CD4-positive, alpha-beta T cell treated with Interleukin-12 subunit alpha and Interleukin-12 subunit beta, for 1 hour (primary cell): Measurements from ENCODE around the gene ULBP3.
"Not testable (repeated sequence)": the region's sequence is repeated elsewhere in the genome, so short reads cannot be mapped to it uniquely, and the experiment has no call there.

Experiments used
- DNase-seq: peaks from one replicate; pipeline ENCODE4 v3.0.0-alpha.2; 2020

ULBP3 gene

DNA sequence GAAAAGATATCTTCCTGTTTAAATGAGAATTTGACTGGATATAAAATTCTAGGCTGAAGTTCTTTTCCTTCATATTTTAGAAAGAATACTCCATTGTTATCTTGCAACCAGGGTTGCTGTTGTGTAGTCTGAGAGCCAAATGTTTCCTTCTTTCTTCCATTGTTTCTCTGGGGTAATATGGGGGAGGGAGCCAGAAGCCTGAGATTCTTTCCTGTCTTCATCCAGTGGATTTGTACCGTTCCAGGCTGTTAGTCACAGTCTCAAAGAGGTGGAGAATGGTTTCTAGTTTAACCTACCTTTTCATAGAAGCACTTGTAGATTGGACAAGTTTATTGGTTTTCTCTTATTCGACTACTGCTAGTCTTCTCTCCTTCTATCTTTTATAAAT lies 6.1 kb upstream of the ULBP3 start:
- no peak for DNase-seq

DNA sequence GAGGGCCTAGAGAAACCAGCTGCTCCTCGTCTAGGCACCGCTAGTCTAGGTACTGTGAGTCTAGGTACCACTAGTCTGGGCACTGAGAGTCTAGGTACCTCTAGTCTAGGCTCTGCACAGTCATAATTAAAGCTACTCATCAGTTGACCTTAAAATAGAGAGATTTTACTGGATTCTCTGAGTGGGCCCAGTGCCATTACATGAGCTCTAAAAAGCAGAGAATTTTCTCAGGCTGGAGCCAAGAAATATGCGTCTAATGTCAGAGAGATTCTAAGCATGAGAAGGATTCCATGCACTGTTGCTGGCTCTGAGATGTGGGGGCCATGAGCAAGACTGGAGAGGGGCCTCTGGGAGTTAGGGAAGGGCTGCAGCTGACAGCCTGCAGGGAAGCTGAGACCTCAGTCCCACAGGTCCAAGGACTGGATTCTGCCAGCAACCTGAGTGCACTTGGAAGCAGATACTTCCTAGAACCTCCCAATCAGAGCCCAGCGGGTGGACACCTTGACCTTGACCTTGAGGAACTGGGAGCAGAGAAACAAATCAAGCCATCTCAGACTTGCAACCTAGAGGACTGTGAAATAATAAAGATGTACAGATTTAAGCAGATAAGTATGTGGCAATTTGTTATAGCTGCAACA lies 5.6 kb upstream of the ULBP3 start:
- not testable (repeated sequence) for DNase-seq

DNA sequence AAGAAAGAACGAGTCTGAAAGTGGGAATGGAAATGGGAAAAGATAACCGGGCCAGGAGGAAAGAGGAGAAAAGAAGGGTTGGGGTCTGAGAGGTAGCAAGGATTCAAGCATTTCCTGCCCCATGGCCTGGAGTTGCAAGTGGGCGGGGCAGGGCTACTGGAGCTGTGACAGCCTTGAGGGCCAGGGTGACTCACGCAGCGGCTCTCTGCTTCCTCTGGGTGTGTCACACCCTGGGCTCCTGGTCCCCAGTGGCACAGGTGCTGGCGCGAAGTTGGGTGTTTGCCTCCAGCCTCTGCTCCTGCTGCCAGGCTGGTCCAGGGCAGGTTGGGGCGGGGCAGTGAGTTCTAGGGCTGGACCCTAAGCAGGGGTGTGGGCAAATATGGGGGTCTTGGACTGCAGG lies 3.3 kb upstream of the ULBP3 start:
- peak; percentile 35 for DNase-seq

DNA sequence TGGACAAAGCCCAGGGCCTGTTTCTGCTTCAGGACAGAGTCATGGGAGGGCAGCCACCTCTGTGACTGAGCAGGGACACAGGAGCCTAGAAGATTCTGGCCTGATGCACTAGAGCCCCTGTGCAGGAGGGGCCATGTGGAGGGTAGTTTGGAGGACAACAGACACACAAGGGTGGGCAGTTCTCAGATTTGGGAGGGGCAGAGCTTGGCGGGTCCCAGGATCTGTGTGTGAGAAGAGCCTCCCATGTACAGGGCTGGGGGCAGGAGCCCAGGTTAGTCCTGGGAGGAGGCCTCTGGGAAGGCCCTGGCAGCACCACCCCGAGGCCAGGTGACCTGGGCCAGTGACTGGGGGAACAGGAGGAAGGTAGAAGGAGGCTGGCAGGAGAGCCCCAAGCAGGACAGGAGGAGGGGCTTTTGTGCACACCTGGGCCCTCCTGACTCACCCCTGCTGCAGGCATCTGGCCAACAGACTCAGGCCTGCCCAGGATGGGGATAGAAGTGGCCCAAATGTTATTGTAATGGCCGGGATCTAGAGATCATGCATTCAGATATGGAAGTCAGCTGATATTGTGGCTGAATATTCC lies 1.4 kb upstream of the ULBP3 start:
- DNase-seq = no peak

DNA sequence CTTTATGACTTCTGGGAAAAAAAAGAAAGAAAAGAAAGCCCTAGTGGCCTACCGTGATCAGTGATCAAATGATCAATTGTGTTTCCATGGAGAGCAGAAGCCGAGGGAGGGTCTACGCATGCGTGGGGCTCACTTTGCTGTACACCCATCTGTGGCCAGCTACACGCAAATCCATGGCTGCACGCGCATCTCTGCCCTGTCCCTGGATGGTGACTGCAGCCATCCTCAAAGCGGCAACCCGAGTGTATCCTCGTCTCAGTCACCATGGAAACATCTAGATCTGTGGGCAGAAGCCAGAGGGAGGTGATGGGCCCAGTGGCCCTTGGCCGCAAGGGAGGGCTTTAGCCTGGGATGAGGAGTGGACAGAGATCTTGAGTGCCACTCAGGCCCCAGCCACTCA lies 785 bp upstream of the ULBP3 start:
- DNase-seq = no peak

DNA sequence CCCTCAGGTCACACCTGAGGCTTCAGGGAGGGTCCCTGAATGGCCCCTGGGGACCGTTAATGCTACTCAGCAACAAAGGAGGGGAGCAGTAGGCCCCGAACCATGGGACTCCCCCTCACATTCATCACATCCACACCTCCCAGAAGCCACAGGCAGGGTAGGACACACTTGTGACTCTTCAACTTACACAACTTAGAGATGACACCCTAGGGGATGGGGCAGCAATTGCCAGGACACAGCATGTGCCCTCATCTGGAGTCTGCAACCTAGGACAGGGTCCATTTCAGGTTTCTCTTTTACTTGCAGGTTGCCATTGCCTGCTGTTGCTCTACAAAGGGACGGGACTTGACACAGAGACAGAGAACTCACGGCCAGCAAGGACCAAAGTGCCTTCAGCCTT lies 770 bp downstream of the ULBP3 start:
- DNase-seq = no peak

DNA sequence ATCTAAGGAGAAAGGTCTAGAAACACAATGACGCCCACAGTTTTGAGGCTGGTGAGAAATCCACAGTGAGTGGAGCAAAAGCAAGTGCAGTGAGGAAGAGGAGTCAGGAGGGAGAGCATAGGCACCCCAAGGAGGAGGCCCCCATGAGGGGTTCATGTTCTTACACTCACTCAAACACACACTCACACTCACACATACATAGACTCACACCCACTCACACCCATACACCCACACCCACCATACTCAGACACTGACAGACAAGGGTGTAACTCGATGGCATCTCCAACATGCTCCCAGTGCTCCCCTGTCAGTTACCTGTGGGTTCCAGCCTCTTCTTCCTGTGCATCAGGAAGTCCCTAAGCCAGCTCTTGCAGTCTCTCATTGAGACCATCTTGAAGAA lies 3.8 kb downstream of the ULBP3 start:
- DNase-seq = no peak

DNA sequence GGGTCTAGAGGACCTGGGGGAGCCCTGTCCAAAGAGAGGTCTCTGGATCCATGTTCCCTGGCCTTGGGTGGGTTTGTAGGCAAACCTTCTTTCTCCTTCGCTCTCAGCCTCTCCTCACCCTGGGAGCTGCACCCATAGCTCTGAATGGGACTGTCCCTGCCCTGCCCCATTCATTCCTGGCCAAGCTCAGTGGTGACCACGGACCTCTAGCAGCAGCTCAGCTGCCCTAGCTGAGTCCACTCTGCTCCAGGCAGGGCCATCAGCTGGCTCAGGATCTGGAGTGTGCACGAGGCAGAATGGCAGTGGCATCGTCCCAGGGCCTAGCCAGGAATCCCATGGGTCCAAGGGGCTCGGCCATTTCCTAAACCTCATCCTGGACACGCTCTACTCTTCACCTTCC lies 5.3 kb downstream of the ULBP3 start:
- DNase-seq = no peak

DNA sequence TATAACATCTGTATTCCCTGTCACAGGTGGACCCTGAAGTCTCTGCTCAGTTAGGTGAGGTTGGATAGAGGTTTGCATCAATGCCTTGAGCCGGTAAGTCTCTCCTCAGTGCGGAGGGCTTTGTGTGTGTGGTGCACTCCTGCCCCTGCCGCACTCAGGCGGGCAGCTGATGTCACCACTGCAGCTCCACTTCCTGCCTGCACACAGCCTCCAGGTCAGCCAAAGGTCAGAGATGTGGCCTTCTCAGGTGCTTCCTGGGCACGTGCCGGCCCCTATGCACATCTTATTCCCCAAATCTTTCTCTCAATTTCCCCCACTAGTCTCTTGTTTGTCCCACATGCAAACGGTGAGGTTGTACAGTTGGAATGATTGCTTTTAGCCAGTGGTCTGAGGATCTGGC lies 8.9 kb downstream of the ULBP3 start:
- DNase-seq = not testable (repeated sequence)

DNA sequence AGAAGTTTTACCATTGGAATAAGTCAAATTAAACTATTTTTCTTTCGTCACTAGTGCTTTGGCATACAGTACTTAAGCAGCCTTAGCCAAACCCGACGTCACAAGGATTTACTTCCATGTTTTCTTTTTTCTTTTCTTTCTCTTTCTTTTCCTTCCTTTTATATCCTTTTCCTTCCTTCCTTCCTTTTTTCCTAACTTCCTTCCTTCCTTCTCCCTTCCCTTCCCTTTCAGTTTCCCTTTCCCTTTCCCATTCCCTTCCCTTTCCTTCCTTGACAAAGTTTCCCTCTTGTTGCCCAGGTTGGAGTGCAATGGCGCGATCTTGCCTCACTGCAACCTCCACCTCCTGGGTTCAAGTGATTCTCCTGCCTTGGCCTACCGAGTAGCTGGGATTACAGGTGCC lies 9.9 kb downstream of the ULBP3 start:
- DNase-seq = no peak

DNA sequence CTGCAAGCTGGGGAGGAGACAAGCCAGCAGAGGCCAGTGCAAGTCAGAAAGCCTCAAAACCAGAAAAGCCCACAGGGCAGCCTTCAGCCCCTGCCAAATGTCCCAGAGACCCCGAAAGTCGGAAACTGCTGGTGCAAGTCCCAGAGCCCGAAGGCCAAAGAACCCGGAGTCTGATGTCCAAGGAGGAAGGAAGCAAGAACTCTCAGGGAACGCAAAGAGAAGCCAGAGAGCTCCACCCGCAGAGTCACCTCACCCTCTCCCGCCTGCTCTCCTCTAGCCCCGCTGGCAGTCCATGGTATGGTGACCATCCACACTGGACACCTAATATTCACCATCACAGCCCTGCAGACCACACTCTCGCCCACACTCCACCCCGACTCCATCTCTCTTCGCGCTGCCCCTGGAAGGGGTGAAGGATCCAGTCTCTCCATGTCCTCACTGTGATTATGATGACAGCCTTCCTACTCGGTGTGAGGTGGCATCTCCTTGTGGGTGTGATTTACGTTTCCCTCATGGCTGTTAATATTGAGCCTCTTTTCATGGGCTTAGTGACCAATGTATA lies 10.6 kb downstream of the ULBP3 start:
- DNase-seq = no peak

DNA sequence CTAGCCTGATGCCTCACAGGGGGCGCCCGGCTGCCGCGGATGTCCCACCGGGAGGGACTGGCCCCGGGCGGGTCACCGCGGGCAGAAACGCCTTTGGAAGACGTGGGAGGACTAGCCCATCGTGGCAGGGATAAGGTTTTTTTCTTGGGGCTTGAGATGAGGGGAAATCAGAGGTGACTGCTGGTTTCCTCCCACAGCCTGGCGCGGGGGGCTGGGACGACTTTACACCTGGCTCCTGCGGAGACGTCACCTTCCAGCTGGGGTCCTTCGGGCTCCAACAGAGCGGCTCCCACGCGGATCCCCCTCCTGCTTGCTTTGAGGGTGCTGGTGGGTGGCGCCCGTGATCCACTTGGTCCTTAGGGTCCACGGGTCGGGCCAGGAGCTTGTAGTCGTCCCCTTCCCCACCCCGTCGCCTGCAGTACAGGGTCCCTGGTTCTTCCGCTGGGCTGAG lies 11.4 kb downstream of the ULBP3 start:
- no peak for DNase-seq

DNA sequence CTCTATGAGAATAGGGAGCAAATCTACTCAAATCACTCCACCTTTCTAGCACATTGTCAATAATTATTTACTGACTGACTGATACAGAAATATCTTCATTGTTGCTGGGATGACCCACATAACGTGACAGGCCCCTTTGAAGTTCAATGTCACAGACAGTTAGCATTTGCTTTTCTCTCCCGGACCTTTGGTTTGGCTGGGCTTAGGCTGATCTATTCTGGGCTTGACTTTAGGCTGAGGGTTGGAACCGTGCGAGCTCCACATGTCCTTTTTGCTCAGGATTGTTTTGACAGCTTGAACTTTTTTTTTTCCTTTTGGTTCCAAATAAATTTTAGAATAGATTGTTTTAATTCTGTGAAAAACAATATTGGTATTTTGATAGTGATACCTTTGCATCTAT lies 12.0 kb downstream of the ULBP3 start:
- no peak for DNase-seq

DNA sequence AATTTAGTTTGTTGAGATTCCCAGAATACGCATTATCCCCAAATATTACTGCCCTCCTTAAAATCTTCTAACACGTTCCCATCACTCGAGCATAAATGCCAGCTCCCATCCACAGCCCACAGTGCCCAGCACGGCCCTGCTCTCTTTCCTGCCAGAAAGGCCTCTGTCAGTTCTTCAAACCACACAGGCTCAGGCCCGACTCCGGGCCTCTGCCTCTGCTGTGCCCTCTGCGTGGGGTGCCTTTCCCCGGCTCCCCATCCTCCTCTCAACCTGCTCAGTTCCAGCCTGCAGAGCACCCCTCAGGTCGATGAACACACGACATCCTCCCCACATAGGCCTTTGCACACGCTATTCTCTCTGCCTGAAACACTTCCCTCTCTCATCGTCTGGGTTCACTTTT lies 12.8 kb downstream of the ULBP3 start:
- no peak for DNase-seq

DNA sequence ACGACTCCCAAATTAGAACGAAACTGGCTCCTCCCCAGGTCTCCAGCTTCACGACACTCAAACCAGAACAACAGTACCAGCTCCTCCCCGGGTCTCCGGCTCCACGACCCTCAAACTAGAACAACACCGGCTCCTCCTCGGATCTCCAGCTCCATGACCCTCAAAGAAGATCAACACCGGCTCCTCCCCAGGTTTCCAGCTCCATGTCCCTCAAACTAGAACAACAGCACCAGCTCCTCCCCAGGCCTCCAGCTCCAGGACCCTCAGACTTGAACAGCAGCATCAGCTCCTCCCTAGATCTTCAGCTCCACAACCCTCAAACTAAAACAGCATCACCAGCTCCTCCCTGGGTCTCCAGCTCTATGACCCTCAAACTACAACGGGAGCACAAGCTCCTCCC lies 13.8 kb downstream of the ULBP3 start:
- DNase-seq = no peak

DNA sequence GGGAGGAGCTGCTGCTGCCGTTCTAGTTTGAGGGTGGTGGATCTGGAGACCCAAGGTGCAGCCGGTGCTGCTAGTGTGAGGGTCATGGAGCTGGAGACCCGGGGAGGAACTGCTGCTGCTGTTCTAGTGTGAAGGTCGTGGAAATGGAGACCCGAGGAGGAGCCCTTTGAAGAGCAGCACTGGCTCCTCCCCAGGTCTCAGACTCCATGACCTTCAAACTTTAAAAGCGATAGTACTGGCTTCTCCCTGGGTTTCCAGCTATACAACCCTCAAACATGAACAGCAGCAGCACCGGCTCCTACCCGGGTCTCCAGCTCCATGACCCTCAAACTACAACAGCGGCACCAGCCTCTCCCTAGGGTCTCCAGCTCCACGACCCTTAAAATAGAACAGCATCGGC lies 15.5 kb downstream of the ULBP3 start:
- DNase-seq = no peak

DNA sequence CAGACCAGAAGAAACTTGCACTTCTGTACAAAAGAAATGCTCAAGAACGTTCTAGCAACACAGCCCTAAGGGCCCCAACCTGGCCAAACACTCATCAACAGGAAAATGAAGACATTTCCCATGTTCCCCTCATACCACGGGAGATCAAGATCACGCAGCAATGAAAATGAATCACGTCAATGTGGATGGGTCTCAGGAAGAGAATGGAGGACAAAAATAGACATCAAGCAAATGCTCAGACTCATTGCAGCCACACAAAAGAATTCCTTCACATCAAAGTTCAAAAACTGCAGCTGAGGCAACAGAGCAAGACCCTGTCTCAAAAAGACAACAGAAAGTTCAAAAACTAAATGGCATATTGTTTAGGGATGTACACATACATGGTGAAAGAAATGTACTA lies 18.1 kb downstream of the ULBP3 start:
- no peak for DNase-seq

DNA sequence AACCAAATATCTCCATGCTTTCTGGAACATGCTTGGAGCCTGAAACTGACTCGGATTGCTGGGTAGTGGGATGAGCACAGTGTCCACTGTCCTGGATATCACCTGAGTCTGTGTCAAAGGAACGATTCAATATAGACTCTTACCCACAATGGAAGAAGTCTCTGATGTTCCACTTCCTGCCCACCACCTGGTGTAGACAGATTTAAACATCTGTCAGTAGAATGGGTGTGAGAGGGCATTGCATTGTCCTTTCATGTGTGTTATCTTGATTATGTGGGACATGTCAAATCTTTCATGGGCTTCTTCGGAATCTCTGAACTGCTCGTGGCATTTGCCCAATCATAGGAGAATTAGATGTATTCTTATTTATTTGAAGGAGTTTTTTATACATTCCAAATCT lies 20.8 kb downstream of the ULBP3 start:
- no peak for DNase-seq

DNA sequence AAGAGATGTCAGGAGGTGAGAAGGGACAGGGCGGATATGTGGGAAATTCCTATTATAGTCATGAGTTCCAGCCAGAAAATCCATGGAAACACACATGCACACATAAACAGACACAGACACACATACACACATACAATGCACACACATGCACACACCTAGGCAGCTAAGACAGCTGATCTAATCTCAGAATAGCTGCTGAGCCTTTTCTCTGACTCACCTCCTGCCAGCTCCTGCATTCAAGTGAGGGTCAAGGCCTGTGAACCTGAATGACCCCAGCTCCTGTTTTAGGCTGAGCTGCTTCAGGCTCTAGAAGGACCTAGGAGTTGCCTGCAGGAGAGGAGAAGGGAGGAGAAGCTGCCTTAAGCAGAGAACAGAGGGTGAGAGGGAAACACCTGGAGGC lies 22.0 kb downstream of the ULBP3 start:
- no peak for DNase-seq

DNA sequence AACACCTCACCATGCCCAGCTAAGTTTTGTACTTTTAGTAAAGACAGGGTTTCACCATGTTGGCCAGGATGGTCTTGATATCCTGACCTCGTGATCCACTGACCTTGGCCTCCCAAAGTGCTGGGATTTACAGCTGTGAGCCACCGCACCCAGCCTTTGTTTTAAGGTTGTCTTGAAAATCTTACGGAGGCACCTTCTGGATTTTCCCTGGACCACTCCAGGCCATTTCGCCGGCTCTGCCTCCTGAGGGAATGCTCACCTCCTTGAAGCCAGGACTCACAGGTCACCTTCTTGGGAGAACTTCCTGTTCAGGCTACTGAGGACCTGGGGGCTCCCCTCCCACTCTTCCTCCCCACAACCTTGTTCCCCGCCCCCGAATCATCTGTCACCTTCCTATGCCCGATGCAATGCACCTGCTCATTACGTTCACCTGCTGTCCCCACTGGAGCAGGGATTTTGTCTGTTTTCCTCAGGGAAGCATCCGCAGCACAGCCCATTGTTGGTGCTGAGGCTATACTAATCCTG lies 24.2 kb downstream of the ULBP3 start:
- no peak for DNase-seq

DNA sequence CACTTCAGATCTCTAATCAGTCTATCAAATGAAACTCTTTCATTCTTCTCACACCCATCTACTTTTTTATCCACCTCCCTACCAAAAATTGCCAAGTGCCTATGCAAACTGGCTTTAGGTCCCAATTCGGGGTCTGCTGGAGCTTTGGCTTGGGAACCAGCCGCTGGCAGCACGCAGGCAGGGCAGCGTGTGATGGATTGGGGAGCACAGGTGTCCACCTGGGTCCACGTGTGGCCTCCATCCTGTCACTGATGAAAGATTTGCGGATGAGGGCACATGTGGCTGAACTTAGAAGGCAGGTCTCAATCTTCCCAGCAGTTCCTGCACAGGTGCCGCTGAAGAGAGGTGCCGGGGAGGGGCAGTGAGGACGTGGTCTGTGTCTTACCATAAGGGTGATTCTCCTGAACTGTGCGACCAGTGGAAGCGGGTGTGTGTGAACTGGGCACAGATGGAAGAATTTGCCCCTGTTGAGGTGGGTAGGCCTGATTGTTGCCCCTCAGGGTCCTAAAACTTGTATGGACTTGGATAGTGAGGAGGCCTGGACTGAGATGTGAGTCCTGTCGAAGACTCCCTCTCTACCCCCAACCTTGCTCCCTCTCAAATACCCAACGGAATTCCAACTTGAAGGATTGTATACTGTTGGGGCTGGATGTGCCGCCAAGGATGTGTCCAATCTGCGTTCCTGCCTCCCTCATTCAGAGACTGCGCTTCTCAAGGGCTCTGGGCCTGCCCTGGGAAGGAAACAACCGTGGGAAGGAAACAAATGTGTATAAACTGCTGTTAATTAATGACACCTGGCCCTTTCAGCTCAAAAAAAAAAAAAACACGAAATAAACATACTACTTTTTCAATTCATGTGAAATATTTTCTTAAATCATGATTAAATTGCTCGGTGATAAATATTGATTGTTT lies 25.2 kb downstream of the ULBP3 start:
- DNase-seq = no peak

DNA sequence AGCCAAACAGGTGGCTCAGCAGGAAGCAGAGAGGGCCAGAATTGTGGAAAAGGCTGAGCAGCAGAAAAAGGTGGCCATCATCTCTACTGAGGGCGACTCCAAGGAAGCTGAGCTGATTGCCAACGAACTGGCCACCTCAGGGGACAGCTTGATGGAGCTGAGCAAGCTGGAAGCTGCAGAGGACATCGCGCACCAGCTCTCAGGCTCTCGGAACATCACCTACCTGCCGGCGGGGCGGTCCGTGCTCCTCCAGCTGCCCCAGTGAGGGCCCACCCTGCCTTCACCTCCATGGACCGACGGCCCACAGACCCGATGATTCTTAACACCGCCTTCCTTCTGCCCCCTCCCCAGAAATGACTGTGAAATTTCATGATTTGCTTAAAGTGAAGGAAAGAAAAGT lies 25.8 kb downstream of the ULBP3 start:
- DNase-seq = no peak

DNA sequence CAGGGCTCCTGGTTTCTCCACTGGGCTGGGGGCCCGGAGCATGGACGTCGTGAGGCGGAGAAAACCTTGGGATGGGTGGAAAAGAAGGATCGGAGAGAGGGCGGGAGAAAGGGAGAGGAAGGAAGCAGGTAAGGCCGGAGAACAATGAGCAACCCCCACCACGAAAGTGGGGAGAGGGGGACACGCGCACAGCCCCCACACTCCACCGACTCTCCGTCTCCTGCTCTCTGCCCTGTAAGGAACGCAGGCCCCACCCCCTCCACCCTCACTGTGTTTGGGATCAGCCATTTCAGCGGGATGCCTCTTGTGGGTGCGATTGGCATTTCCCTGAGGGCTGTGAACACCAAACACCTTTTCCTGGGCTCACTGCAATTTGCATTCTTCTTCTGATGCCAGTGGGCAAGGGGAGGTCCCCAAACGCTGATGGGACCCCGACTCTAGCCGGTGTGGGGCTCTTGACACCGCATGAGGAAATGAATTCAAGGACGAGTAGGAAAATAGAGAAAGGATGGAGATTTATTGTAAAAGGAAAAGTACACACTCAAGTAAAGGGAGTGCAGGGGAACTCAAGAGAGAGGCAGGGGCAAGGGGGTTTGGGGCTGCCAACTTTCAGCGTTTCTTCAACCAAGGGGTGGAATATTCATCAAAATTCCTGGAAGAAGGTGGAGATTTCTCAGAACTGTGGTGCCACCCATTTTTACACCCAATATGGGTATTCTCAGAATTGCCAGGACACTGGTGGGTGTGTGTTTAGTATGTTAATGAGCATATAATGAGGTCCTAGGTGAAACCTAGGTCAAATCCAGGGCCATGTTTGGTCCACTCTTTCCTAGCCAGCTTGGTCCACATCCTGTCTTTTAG lies 30.5 kb downstream of the ULBP3 start:
- no peak for DNase-seq
